Ecto neural progenitor cell (in vitro differentiated cells): Measurements from ENCODE around the gene VTCN1.
"Not testable (repeated sequence)": the region's sequence is repeated elsewhere in the genome, so short reads cannot be mapped to it uniquely, and the experiment has no call there.

Source experiments
- DNase-seq: peaks from one replicate; pipeline ENCODE4 v3.0.0-alpha.2; 2018; ENCODE audit warnings: low spot score

Gene VTCN1, protein sequence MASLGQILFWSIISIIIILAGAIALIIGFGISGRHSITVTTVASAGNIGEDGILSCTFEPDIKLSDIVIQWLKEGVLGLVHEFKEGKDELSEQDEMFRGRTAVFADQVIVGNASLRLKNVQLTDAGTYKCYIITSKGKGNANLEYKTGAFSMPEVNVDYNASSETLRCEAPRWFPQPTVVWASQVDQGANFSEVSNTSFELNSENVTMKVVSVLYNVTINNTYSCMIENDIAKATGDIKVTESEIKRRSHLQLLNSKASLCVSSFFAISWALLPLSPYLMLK

DNA sequence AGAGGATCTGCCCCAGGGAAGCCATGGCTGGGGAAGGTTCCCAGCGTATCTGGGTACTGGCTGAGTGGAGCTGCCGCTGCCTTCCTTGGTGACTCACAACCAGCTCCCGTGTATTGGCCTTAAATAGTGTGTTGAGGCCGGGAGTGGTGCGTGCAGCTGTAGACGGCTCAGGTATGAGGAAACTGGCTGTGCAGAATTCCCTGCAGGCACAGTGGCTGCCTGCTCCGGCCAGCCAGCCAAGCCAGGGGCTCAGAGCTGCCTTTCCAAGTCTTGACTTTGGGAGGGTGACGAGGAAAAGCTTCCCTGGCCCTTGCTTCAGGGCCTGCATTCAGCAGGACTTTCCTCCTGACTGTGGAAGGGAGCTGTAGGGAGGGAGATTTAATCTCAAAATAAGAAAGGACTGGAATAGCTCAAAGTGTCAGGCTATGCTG lies at the start of gene VTCN1:
Gene VTCN1, minus strand, starts transcription at position 97 of the 431 bp plus-strand sequence. Its CDS starts 72 bp downstream, at position 25.
- DNase-seq, result no peak

DNA sequence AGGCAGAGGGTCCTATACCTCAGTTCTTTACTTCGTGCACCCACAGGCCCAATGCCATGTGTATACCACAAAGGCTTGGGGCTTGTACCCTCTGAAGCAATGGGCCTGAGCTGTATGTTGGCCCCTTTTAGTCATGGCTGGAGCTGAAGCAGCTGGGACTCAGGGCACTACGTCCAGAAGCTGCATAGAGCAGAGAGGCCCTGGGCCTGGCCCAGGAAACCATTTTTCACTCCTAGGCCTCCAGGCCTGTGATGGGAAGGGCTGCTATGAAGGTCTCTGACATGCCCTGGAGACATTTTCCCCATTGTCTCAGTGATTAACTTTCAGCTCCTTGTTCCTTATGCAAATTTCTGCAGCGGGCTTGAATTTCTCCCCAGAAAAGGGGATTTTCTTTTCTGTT lies 48.1 kb upstream of the VTCN1 start:
- no peak for DNase-seq

DNA sequence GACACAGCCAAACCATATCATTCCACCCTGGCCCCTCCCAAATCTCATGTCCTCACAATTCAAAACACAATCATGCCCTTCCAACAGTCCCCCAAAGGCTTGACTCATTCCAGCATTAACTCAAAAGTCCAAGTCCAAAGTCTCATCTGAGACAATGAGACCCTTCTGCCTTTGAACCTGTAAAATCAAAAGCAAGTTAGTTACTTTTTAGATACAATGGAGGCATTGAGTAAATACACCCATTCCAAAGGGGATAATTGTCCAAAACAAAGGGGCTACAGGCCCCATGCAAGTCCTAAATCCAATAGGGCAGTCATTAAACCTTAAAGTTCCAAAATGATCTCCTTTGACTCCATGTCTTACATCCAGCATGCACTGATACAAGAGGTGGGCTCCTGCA lies 47.3 kb upstream of the VTCN1 start:
- DNase-seq, result not testable (repeated sequence)

DNA sequence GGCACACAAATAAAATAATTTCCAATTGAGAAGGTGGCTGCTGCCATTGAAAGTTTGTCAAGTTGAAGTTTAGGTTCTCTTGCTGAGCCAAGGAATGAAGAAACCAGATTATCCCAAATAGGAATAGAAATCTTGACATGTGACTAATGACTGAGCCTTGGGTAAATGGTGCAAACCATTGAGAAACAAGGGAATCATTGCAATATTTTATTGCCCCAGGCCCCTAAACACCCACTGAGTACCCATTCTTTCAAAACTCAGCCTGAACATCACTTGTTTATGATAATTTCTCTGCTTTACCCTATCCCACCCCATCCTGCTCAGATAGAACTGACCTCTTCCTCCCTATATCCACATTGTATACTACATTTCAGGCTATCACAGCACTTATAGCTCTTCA lies 46.6 kb upstream of the VTCN1 start:
- no peak for DNase-seq

DNA sequence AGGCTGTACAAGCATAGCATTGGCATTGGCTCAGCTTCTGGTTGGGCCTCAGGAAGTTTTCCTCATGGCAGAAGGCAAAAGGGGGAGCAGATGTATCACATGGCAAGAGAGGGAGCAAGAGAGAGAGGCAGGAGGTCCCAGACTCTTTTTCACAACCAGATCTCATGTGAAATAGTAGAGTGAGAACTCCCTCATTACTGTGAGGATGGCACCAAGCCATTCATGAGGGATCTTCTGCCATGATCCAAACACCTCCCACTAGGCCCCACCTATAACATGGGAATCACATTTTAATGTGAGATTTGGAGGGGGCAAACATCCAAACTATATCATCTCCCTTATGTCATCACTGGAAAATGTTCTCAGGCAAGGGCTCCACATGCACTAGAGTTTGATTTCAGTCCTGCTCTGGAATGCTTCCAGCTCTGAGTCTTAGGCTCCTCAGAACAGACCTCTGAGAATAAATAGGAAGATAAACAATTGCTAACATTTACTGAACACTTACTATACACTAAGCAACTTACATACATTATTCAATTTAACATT lies 39.4 kb upstream of the VTCN1 start:
- DNase-seq, result no peak

DNA sequence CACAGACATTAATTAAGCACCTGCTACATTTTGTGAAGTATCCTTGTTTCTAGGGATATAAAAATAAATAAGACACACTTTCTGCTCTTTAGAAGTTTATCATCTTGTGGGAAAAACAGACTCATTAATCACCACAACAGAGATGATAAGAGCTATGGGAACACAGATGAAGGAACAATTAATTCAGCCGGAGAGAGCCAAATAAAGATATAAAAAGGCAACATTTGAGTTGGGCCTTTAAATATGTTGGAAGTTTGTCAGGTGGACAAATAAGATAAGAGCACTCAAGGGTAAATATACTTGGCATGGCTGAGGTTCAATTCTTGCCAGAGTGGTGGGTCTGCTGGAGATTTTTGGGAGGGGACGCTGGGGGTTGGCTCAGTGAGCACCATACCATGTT lies 34.2 kb upstream of the VTCN1 start:
- DNase-seq, result no peak

DNA sequence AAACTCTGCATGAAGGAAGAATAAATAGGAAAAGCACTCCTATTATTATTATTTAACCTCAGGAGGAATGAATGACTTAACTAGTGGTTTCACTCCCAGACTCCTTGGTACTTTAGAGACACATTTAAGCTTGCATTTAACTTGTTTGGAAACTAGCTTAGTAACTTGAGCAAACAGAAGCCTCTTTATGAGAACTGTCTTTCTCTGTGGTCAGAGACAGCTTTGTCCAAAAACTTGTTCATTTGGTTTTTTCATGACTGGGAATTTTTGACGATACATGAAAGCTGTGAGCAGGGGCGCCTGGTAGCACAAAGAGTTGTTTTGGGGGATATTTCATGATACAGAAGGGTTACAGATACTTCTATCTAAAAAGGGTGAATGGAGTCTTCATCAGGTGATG lies 33.6 kb upstream of the VTCN1 start:
- no peak for DNase-seq

DNA sequence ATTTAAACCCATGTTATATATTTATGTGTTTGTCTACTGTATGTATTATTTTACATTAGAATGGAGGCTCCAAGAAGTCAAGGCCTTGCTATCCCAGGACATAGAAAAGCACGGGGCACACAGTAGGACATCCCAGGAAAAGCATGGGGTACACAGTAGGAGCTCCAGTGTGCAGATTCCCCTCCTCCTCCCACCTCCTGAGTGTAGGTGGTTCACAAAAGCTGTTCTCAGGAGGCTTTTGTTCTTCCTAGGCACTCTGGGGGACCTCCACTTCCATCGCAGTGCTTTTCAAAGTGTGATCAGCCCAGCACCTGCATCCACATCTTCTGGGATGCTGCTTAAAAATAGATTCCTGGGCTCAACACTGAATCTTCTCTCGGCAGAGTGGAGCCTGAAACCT lies 30.8 kb upstream of the VTCN1 start:
- DNase-seq, result no peak

DNA sequence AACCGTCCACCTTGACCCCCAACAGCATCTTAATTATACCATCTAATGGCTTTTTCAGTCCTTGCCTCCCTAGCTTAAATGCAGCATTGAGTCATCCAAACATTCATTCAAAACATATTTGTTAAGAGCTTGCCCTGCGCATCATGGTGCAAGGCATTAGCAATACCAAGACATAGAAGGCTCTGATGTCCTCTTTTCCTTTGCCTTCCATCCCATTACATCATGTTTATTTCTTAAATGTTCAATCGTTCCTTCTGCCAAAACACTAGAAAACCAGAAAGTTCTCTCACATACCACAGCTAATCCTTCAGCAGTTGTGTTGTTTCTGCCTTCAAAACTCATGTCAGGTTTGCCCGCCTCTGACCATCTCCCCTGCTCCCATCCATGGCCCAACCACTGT lies 29.8 kb upstream of the VTCN1 start:
- DNase-seq, result no peak

DNA sequence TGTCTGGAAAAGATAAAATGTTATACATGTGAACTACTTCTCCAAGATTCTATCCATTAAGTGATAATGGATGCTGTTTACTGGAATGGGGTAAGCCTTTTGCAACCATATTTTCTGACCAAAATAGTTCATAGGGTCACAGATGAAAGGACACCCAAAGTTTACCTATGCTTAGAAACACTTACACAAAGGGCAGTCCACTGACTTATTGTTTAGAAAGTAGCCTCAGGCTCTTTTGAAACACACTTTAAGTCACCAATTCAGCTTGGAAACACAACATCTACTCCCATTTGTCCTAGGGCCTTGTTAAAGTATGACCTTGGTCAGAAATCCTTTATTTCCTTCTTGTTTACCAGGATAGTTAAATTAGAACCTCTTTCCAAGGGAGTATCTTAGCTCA lies 28.7 kb upstream of the VTCN1 start:
- DNase-seq, result no peak

DNA sequence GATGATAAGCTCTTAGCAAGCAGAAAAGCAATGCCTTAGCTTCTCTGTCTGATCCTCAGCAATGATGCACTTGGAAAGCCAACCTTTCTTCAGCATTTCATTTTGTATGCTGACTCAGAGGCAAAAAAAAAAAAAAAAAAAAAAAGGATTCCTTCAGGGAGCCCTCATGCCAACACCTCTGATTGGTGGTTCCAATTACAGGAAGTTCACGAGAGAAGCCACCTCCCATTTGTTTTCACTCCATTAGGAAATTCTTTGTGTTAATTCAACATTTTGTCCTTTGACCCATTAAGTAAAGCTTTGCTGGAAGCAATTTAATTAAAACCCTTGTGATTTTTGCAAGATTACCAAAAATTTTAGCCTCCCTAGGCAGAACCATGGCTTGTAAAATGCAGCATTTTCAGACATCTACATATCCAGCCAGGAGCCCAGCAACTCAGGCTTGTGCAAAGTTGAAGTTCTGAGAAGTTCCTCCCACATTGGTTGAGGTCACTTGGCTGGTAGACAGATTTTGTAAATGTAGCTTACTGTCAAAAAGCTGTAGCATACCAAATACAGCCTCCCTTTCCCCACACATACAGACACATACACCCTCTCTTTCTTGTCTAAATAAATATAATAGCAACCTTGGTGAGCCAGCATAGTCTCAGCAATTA lies 27.1 kb upstream of the VTCN1 start:
- DNase-seq, result no peak

DNA sequence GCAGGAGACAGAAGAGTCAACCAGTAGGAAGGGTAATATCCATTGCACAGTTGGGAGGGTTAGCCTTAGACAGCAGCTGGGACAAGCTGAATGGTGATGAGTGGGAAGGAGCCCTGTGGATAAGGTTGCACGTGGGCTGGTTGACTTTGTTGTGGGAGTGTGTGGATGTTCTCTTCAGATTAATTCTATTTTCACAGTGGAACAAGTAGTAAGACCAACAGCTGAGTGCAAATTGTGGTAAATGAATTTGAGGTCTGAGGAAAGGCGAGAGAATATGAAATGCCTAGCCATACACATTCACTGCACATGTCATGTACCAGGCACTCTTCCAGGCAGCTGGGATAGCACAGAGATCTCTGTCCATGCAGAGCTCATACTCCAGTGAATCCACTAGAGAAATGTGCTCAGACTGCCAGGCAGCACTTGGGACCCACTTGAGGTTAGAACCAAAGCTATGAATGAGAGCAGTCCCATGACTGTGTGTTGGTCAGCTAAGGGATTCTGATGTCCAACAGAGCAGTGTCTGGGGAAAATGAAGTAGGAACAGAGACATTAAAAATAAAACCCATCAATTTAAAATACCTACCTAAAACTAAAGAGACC lies 25.2 kb upstream of the VTCN1 start:
- DNase-seq, result no peak

DNA sequence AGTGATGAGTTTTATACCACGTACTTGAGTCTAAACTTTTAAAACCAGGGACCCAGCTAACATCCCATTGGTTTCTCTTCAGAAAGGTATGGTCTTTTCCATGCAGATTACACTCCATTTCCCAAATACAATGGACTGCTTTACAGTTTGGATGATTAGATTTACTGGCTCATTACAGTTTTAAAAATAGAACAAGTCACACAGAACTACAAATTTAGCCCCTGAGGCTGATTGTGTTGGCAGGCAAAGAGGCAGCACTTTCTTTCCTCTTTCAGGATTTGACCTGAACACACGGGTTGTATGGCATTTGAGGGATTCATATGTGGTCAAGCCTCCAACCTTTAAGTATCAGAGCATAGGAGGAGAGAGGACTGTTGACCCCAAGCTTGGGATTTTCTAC lies 21.8 kb upstream of the VTCN1 start:
- DNase-seq, result no peak

DNA sequence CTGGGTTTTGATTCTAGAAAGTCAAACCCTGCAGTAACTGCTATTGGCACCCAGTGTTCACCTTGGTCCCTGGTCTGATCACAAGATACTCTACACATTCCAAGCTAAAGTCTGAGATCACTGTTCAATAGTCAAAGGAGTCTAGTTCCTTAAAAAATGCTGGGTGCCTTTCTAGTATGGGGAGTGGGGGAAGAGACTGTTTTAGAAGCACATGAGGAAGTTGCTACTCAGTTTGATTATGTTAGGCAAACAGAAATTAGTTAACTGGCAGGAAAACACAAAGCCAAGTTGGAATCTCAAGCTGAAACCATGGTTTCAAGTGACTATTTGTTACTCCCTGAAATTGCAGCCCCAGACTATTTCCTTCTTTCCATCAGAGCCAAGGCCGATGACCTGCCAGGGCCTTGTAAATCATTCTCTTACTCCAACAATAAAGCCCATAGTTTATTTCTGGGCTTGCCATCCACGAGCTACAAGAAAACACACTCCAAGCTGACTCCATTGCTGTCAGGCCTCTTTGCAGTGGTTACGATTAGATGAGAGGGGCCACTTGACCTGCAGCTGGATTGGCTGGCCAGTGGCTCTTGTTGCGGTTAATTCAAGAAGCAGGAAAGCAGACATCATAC lies 21.1 kb upstream of the VTCN1 start:
- DNase-seq, result no peak

DNA sequence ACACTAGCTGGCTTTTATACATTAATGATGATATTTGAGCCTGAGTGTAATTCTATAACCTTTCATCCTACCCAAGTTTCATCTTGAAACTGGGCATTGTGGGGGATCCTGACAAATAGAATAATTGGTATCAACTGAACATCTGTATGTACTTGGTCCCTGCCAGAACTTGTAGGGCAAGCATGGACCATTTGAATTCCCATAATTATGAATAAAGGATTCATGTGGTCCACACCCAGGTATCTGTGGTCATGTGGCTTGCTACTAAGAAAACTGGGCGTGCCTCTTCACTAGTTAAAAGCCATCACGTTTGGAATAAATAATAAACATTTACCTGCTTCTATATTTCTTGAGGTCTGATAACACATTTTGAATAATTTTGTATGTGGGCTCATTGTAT lies 20.6 kb upstream of the VTCN1 start:
- DNase-seq, result no peak

DNA sequence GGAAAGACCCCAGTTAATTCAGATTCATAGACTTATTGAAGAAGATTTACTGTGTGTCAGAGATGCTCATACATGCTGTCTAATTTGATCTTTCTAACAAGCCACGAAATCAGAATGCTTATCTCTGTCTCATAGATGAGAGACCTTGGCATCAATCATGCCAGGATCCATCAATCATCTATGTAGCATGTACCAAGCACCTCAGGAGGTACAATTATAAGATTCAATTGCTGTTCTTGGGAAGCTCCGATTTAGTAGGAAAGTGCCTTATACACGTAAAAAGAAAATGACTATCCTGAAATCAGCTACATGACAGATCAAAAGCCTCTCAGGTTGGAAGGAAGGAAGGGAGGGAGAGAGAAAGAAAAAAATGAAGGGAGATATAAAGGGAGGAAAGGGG lies 18.5 kb upstream of the VTCN1 start:
- DNase-seq, result no peak

DNA sequence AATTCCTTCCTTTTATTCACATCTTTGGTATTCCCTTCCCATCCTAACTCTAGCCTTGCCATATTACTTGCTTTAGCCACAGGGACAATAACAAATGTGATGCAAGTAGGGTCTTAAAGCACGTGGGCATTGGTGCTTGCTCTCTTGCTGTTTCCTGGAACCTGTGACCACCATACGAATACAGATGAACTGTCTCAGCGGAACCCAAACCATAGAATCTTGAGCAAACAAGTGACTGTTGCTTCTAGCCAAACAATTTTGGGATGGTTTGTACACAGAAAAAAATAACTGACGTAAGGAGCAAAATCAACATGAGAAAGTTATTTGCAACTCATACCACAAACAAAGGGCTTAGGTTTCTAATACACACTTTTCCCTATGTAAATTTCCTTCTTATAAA lies 15.2 kb upstream of the VTCN1 start:
- DNase-seq, result no peak

DNA sequence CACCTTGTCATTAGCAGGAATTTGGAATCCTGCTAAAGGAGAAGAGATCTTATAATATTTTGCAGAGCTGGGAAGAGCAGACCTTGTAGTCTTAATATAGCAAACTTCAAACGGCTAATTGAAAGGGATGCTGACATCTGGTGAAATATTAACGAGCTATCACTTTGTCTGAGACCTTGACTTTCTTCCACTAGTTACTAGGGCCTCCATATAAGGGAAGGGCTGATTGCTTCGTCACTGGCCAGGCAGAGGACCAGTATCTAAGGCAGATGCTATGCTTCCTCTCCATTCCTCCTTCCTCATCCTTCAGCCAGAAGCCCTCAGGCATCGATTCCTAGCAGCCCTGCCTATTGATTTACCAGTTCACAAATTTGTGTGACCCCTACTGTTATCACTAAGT lies 6.0 kb upstream of the VTCN1 start:
- DNase-seq, result no peak

DNA sequence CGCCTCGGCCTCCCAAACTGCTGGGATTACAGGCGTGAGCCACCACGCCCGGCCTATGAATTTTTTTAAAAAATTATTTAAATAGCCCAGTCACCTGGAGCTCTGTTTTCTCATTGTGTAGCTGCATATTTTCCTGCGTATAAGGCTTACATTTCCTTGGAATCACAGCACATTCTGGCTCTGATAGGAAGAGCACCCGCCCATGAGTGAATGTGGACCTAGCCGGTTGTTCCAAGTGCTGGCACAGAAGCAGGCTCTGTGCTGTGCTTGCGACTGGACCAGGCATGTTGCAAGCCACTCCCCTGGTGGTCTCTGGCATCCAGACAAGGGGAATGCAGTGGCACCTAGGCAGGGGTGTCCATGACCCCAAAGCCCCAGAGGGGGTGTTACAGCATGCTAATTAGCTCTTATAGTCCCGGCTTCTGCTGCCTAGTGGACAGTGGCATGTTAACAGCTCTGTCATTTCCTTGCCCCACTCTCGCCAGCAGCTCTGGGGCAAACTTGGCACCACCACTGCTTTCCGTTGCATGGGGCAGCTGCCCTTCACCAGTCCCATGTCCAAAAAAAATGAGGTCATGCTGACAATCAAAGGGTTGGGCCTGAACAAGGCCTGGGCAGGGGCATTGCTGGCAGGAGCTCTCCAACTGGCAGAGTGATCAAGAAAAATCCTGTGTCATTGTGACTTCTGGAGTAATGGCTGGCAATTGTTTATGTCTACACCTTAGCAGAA lies 5.2 kb upstream of the VTCN1 start:
- no peak for DNase-seq

DNA sequence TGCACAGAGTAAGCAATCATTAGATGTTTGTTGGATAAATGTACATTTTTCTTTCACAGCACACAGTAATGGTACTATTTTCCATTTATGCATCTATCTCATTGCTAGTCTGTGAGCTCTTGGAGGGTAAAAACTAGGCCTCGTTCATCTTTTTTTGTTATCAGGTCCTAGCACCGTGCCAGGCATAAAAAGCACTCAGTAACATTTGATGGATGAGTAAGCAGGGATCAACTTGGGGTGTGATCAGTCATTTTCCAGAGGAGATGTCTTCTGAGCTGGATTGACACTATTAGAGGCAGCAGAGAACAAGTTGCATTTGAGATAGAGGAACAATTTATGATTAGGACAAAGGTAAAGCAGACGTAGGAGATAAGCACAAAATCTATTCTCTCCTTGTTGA lies 4.3 kb upstream of the VTCN1 start:
- DNase-seq, result no peak

DNA sequence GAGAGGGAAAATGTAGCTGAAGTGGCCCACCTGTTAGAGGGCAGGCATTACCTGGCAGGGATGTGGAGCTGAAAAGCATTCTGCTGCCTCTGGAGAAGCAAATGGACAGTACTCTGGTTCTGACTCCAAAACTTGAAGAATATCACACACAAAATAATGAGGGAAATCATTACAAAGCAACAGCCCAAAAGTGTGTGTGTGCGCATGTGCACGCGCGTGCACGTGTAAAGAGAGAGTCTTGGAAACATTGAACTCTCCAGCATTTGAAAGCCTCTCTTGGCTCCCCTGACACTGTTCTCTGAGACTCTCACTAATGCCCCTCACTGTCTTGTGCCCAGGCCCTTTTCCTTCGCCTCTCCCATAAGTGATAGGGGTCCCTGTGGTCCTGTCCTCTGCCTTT lies 2.3 kb upstream of the VTCN1 start:
- no peak for DNase-seq

DNA sequence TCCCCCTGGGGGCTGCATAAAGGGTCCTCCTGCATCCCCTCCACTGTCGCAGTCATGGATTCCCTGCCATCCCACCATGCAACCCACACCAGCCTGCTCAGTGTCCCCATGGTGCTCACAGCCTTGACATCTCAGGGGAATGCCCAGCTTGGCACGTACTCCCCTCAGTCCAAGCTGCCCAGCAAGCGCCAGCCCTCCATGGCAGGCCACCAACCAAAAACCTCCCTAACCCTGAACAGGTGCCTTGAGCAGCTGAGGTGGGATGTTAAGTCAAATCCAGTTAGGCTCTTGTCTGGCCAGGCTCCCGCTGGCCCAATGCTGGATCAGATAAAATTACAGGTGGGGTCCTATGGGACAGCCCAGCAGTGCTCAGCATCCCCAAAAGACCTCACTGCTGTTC lies 341 bp downstream of the VTCN1 start:
- no peak for DNase-seq
